A673 (cell line): ENCODE measurements around the gene ADAMTS9. TPM values are rescaled to one million over a fixed set of nuclear protein-coding genes. Genes with fewer than 3 reads are reported as not detected.

Experiments
- BruUV-seq: library from RNA; stranded (reverse); fragments of 400-500 nt; replicated peaks from 2 replicates; lab custom pipeline; 2021; lab: Mats Ljungman, UMichigan
- CTCF ChIA-PET: fragments of 300-600 bp; sonication (Branson Sonifier 250); formaldehyde crosslinking; loops from one replicate; lab custom pipeline; 2022; ENCODE audit warnings: antibody characterized with exemption; lab: Charles Lee
- POLR2A ChIA-PET: fragments of 300-600 bp; sonication (Branson Sonifier 250); formaldehyde crosslinking; loops from one replicate; lab custom pipeline; 2022; ENCODE audit warnings: antibody characterized with exemption; ENCODE audit not compliant: low non-redundant PET; lab: Charles Lee
- DNase-seq: peaks from one replicate; pipeline ENCODE4 v3.0.0-alpha.2; 2015; ENCODE audit warnings: low spot score
- H3K27ac ChIP-seq: fragments of 200-600 bp; sonication (generic); 2 replicates; pipeline ENCODE4 v1.5.1; 2016; ENCODE audit warnings: mixed run types, low read depth, mild to moderate bottlenecking, mixed read lengths, antibody characterized with exemption, low read length; ENCODE audit not compliant: poor library complexity, severe bottlenecking
- H3K27me3 ChIP-seq: fragments of 200-600 bp; sonication (generic); replicated peaks from 2 replicates; pipeline ENCODE4 v1.6.1; 2017; ENCODE audit warnings: mixed run types, low read depth, mild to moderate bottlenecking, mixed read lengths, antibody characterized with exemption, low read length; ENCODE audit not compliant: insufficient read depth, poor library complexity
- H3K36me3 ChIP-seq: fragments of 200-600 bp; sonication (generic); 2 replicates; pipeline ENCODE4 v1.6.1; 2016; ENCODE audit warnings: mixed run types, mild to moderate bottlenecking, mixed read lengths, antibody characterized with exemption, low read length; ENCODE audit not compliant: insufficient read depth, poor library complexity, severe bottlenecking
- H3K4me1 ChIP-seq: fragments of 200-600 bp; sonication (generic); 2 replicates; pipeline ENCODE4 v1.6.1; 2017; ENCODE audit warnings: mixed run types, mild to moderate bottlenecking, mixed read lengths, antibody characterized with exemption, low read length; ENCODE audit not compliant: insufficient read depth, poor library complexity, severe bottlenecking
- H3K4me3 ChIP-seq: fragments of 200-600 bp; sonication (generic); 2 replicates; pipeline ENCODE4 v1.5.1; 2016; ENCODE audit warnings: low read depth, mixed run types, mild to moderate bottlenecking, mixed read lengths, low read length; ENCODE audit not compliant: poor library complexity, severe bottlenecking
- H3K9me3 ChIP-seq: fragments of 200-600 bp; sonication (generic); 2 replicates; pipeline ENCODE4 v1.6.1; 2016; ENCODE audit warnings: mixed run types, low read depth, mild to moderate bottlenecking, mixed read lengths, antibody characterized with exemption, low read length; ENCODE audit not compliant: poor library complexity, severe bottlenecking
- CTCF ChIP-seq: fragments of 300-800, 200-600 bp; sonication (generic); conservative IDR thresholded peaks from 2 replicates; pipeline ENCODE4 v1.5.1; 2017; ENCODE audit warnings: low read depth, mild to moderate bottlenecking, antibody characterized with exemption, low read length, moderate library complexity, mixed read lengths
- EZH2 ChIP-seq: fragments of 200-600 bp; sonication (generic); IDR thresholded peaks from 2 replicates; pipeline ENCODE4 v1.6.1; 2017; ENCODE audit warnings: borderline replicate concordance, low read depth, mild to moderate bottlenecking, mixed read lengths, antibody characterized with exemption, low read length; ENCODE audit not compliant: poor library complexity, severe bottlenecking
- intact Hi-C: fragments of 100-400 bp; cut with micrococcal nuclease; formaldehyde crosslinking; loops from one replicate; pipeline ENCODE4 v1.10.0; 2022; ENCODE audit not compliant: unreplicated experiment
- total RNA-seq: library from RNA; stranded (reverse); gene quantifications from 2 replicates; pipeline ENCODE4 v1.2.3, GENCODE V29; 2021

The ADAMTS9 gene
- total RNA-seq, 1 experiment from 2014 or later = 0.26 TPM

GRCh38 chr3:64561868-64562267, 125.9 kb downstream of the ADAMTS9 start:
- H3K9me3 ChIP-seq = no peaks in the 10 kb centered on the region
- no peak overlapping the region for H3K27ac ChIP-seq
- intact Hi-C loops = no loop called here
- ChIA-PET POLR2A (no interaction called here), CTCF (no interaction called here)
- no peak for DNase-seq
- TF ChIP-seq EZH2 (no peak), CTCF (no peak)
- no peaks in the 10 kb centered on the region for H3K36me3 ChIP-seq
- no peak overlapping the region for H3K4me3 ChIP-seq
- no peaks in the 10 kb centered on the region for H3K27me3 ChIP-seq
- BruUV-seq = no TSS peak
- no peaks in the 10 kb centered on the region for H3K4me1 ChIP-seq

GRCh38 chr3:64561325-64561843, 126.4 kb downstream of the ADAMTS9 start:
- no peak overlapping the region for H3K4me3 ChIP-seq
- no peaks in the 10 kb centered on the region for H3K36me3 ChIP-seq
- no peak for TF ChIP-seq EZH2
- no peak for TF ChIP-seq CTCF
- BruUV-seq = no TSS peak
- no peak for DNase-seq
- H3K4me1 ChIP-seq = no peaks in the 10 kb centered on the region
- ChIA-PET POLR2A (no interaction called here), CTCF (no interaction called here)
- no peaks in the 10 kb centered on the region for H3K27me3 ChIP-seq
- no peak overlapping the region for H3K27ac ChIP-seq
- intact Hi-C loops = no loop called here
- no peaks in the 10 kb centered on the region for H3K9me3 ChIP-seq

GRCh38 chr3:64560791-64561190, 127.0 kb downstream of the ADAMTS9 start:
- intact Hi-C loops = no loop called here
- H3K36me3 ChIP-seq = no peaks in the 10 kb centered on the region
- H3K4me1 ChIP-seq = no peaks in the 10 kb centered on the region
- no TSS peak for BruUV-seq
- TF ChIP-seq CTCF = no peak
- no peak for TF ChIP-seq EZH2
- no peak overlapping the region for H3K27ac ChIP-seq
- no peaks in the 10 kb centered on the region for H3K27me3 ChIP-seq
- H3K4me3 ChIP-seq = no peak overlapping the region
- POLR2A ChIA-PET = no interaction called here
- no peak for DNase-seq
- CTCF ChIA-PET = no interaction called here
- no peaks in the 10 kb centered on the region for H3K9me3 ChIP-seq
